Endothelial cell (in vitro differentiated cells): ENCODE data around the gene PPAT. TPM values are rescaled to one million over a fixed set of nuclear protein-coding genes. Genes with fewer than 3 reads are reported as not detected.

Source experiments
- DNase-seq: peaks from one replicate; pipeline ENCODE4 v3.0.0; 2021; ENCODE audit warnings: low spot score
- H3K27ac Mint-ChIP-seq: one replicate; pipeline ENCODE4 v1.8.0; 2021; ENCODE audit warnings: mixed read lengths, inconsistent platforms; ENCODE audit not compliant: unreplicated experiment
- H3K27me3 Mint-ChIP-seq: one replicate; pipeline ENCODE4 v1.8.0; 2021; ENCODE audit warnings: mild to moderate bottlenecking, moderate library complexity, mixed read lengths, inconsistent platforms; ENCODE audit not compliant: unreplicated experiment
- H3K36me3 Mint-ChIP-seq: one replicate; pipeline ENCODE4 v1.8.0; 2021; ENCODE audit warnings: mild to moderate bottlenecking, low read depth, mixed read lengths, inconsistent platforms; ENCODE audit not compliant: unreplicated experiment
- H3K4me1 Mint-ChIP-seq: one replicate; pipeline ENCODE4 v1.8.0; 2021; ENCODE audit warnings: mild to moderate bottlenecking, mixed read lengths, inconsistent platforms; ENCODE audit not compliant: unreplicated experiment
- H3K4me3 Mint-ChIP-seq: one replicate; pipeline ENCODE4 v1.8.0; 2021; ENCODE audit warnings: mild to moderate bottlenecking, mixed read lengths, inconsistent platforms; ENCODE audit not compliant: unreplicated experiment
- H3K9me3 Mint-ChIP-seq: one replicate; pipeline ENCODE4 v1.8.0; 2021; ENCODE audit warnings: mixed read lengths, inconsistent platforms; ENCODE audit not compliant: unreplicated experiment
- total RNA-seq: library from RNA; stranded (reverse); fragmentation: NEBNext Ultra II Directional; extraction: Animal tissue kit (Norgen Biotek cat#: 25700); gene quantifications from one replicate; pipeline ENCODE4 v1.2.1, GENCODE V29; 2021; ENCODE audit not compliant: unreplicated experiment
- TF ChIP-seq, protein P1 (sequence below): fragments of 200-600 bp; sonication (generic); IDR thresholded peaks from one replicate; pipeline ENCODE4 v1.5.0; 2021; ENCODE audit warnings: antibody characterized with exemption; ENCODE audit not compliant: unreplicated experiment

Gene PPAT
- total RNA-seq, 1 donor from 2014 or later, result 13.3 TPM

DNA sequence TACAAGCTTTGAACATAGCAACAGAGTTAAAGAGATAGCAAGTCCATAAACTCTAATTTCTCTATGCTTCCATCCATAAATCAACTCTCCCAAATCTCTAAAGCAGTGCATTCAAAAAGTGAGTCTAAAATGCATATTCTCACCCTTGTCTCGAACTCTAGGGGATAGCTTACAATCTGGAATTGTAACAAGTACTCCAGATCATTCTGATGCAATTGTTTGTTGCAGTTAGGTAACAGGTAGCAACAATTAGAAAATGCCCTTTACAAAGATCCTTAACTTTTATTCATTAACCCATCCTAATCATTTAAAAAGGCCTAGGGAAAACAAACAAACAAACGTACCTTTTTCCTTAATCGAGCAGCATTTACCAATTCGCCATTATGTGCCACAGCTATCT lies 29.3 kb downstream of the PPAT start:
- no peak overlapping the region for H3K4me3 Mint-ChIP-seq
- no peak for DNase-seq
- peaks cover 2% of the 10 kb centered on the region for H3K27me3 Mint-ChIP-seq
- H3K4me1 Mint-ChIP-seq, result peaks cover 13% of the 10 kb centered on the region
- H3K27ac Mint-ChIP-seq, result no peak overlapping the region
- peaks cover 4% of the 10 kb centered on the region for H3K36me3 Mint-ChIP-seq
- TF ChIP-seq, protein P1, sequence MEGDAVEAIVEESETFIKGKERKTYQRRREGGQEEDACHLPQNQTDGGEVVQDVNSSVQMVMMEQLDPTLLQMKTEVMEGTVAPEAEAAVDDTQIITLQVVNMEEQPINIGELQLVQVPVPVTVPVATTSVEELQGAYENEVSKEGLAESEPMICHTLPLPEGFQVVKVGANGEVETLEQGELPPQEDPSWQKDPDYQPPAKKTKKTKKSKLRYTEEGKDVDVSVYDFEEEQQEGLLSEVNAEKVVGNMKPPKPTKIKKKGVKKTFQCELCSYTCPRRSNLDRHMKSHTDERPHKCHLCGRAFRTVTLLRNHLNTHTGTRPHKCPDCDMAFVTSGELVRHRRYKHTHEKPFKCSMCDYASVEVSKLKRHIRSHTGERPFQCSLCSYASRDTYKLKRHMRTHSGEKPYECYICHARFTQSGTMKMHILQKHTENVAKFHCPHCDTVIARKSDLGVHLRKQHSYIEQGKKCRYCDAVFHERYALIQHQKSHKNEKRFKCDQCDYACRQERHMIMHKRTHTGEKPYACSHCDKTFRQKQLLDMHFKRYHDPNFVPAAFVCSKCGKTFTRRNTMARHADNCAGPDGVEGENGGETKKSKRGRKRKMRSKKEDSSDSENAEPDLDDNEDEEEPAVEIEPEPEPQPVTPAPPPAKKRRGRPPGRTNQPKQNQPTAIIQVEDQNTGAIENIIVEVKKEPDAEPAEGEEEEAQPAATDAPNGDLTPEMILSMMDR, result no peak
- no peaks in the 10 kb centered on the region for H3K9me3 Mint-ChIP-seq

DNA sequence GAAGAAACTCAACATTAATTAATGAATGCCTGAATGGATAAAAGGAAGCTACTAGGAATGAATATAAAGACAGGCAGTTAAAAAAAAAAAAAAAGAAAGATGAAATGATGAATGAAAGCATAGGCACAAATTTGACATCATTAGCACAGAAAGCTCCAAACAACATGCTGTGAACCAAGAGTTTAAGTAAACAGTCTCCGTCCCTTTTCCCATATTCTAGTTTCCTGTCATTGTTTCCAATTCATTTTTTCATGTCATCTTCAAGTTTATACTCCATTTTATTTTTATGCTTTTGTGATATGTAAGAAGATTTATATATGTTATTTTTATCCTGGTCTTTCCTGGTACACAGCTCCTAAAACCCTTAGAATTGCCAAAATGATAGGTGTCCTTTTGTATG lies 30.4 kb downstream of the PPAT start:
- peaks cover 4% of the 10 kb centered on the region for H3K36me3 Mint-ChIP-seq
- peaks cover 9% of the 10 kb centered on the region for H3K4me1 Mint-ChIP-seq
- DNase-seq, result no peak
- peak overlapping the region; percentile 68 for H3K27ac Mint-ChIP-seq
- H3K4me3 Mint-ChIP-seq, result no peak overlapping the region
- TF ChIP-seq, protein P1, result no peak
- H3K9me3 Mint-ChIP-seq, result no peaks in the 10 kb centered on the region
- no peaks in the 10 kb centered on the region for H3K27me3 Mint-ChIP-seq

DNA sequence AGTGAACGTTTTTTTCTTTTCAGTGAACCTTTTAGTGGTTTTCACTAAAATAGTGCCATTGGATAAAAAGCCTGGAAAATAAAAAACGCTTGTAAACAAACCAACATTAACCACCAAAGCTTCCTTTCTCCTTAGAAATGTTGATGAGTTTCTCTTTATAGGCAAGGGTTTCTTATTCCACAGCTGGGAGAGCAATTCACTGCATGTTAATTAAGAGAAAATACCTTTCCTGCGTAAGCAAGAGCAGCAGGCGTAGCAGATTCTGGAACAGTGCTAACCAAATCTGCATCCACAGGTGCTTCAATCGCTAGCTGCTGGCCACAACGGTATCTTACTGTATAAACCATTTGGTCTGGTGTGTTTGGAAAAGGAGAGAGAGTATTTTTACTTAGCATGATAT lies 34.9 kb downstream of the PPAT start:
- no peak for DNase-seq
- H3K27ac Mint-ChIP-seq, result peak overlapping the region; percentile 18
- no peaks in the 10 kb centered on the region for H3K9me3 Mint-ChIP-seq
- TF ChIP-seq, protein P1, result no peak
- H3K36me3 Mint-ChIP-seq, result no peaks in the 10 kb centered on the region
- no peaks in the 10 kb centered on the region for H3K27me3 Mint-ChIP-seq
- H3K4me3 Mint-ChIP-seq, result no peak overlapping the region
- peaks cover 9% of the 10 kb centered on the region for H3K4me1 Mint-ChIP-seq

DNA sequence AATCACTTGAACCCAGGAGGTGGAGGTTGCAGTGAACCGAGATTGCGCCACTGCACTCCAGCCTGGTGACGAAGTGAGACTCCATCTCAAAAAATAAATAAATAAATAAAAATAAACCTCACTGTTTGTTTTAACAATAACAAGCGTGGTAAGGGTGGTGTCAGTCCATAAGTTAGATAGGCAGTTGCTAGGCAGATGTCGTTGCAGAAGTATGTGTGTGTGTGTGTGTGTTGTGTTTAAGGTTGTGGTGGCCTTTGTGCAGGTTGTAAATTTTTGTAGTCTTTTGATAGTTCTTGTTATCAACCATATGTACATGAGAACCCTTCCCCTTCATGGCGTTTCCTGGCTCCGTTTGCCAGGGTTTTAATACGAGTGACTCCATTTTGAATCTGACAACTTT lies 44.1 kb downstream of the PPAT start:
- no peak overlapping the region for H3K4me3 Mint-ChIP-seq
- no peak for DNase-seq
- H3K4me1 Mint-ChIP-seq, result peaks cover 19% of the 10 kb centered on the region
- H3K36me3 Mint-ChIP-seq, result peaks cover 3% of the 10 kb centered on the region
- TF ChIP-seq, protein P1, result no peak
- H3K27ac Mint-ChIP-seq, result no peak overlapping the region
- peaks cover 2% of the 10 kb centered on the region for H3K27me3 Mint-ChIP-seq
- no peaks in the 10 kb centered on the region for H3K9me3 Mint-ChIP-seq

DNA sequence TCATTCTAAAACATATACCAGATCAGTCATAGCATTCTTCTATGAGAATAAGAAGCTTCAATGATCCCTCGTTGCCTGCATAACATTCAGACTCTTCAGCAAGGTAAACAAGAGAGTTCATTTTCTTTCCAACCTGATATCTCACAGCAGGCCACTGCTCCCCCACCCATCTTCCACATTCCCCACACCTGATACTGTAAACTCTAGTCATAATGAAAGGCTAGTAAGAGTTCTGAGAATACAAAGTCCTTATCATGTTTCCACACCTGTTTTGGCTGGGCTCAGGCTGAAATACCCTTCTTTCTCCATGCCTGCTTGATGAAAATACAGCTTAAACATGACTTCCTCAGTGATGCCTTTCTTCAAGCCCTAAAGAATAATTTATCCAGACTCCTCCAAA lies 45.9 kb downstream of the PPAT start:
- no peaks in the 10 kb centered on the region for H3K9me3 Mint-ChIP-seq
- peaks cover 3% of the 10 kb centered on the region for H3K36me3 Mint-ChIP-seq
- no peak overlapping the region for H3K4me3 Mint-ChIP-seq
- H3K27me3 Mint-ChIP-seq, result peaks cover 2% of the 10 kb centered on the region
- peaks cover 19% of the 10 kb centered on the region for H3K4me1 Mint-ChIP-seq
- DNase-seq, result no peak
- H3K27ac Mint-ChIP-seq, result no peak overlapping the region
- TF ChIP-seq, protein P1, result no peak
